ENCODE measurements around the gene P2RY6. TPM values are rescaled to one million over a fixed set of nuclear protein-coding genes. Genes with fewer than 3 reads are reported as not detected.

The P2RY6 gene
- total RNA-seq, 2 donors from 2014 or later, result not detected

DNA sequence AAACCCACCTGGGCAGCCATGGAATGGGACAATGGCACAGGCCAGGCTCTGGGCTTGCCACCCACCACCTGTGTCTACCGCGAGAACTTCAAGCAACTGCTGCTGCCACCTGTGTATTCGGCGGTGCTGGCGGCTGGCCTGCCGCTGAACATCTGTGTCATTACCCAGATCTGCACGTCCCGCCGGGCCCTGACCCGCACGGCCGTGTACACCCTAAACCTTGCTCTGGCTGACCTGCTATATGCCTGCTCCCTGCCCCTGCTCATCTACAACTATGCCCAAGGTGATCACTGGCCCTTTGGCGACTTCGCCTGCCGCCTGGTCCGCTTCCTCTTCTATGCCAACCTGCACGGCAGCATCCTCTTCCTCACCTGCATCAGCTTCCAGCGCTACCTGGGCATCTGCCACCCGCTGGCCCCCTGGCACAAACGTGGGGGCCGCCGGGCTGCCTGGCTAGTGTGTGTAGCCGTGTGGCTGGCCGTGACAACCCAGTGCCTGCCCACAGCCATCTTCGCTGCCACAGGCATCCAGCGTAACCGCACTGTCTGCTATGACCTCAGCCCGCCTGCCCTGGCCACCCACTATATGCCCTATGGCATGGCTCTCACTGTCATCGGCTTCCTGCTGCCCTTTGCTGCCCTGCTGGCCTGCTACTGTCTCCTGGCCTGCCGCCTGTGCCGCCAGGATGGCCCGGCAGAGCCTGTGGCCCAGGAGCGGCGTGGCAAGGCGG, 24.5 kb downstream of the P2RY6 start:
- Mint-ChIP-seq H3K36me3 (no peaks in the 10 kb centered on the region), H3K27ac (no peak overlapping the region), H3K9me3 (no peaks in the 10 kb centered on the region)
- no peak for ATAC-seq
- no peak for DNase-seq (ENCODE audit: low spot score in 2 of 2)

DNA sequence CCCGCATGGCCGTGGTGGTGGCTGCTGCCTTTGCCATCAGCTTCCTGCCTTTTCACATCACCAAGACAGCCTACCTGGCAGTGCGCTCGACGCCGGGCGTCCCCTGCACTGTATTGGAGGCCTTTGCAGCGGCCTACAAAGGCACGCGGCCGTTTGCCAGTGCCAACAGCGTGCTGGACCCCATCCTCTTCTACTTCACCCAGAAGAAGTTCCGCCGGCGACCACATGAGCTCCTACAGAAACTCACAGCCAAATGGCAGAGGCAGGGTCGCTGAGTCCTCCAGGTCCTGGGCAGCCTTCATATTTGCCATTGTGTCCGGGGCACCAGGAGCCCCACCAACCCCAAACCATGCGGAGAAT, 25.1 kb downstream of the P2RY6 start:
- H3K27ac Mint-ChIP-seq, result no peak overlapping the region
- no peaks in the 10 kb centered on the region for H3K36me3 Mint-ChIP-seq
- no peaks in the 10 kb centered on the region for H3K9me3 Mint-ChIP-seq
- ATAC-seq (no peak), DNase-seq (ENCODE audit: low spot score in 2 of 2) (no peak)

DNA sequence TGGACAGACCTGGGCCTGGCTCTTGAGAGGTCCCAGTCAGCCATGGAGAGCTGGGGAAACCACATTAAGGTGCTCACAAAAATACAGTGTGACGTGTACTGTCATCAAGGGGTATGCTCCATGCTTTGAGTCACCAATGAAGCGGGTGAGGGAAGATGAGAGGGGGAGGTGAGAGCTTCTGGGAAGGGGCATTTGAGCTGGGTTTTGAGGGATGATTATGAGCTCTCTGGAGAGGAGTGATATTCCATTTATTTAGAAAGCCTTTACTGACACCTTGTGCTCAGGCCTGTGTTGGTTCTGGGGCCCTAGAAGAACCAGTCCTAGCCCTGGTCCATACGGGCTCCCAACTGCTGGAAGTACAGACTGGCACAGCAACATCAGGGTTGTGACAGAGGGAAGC, 25.6 kb downstream of the P2RY6 start:
- H3K36me3 Mint-ChIP-seq, result no peaks in the 10 kb centered on the region
- DNase-seq (ENCODE audit: low spot score in 2 of 2), result no peak
- H3K27ac Mint-ChIP-seq, result no peak overlapping the region
- no peaks in the 10 kb centered on the region for H3K9me3 Mint-ChIP-seq
- ATAC-seq, result no peak

DNA sequence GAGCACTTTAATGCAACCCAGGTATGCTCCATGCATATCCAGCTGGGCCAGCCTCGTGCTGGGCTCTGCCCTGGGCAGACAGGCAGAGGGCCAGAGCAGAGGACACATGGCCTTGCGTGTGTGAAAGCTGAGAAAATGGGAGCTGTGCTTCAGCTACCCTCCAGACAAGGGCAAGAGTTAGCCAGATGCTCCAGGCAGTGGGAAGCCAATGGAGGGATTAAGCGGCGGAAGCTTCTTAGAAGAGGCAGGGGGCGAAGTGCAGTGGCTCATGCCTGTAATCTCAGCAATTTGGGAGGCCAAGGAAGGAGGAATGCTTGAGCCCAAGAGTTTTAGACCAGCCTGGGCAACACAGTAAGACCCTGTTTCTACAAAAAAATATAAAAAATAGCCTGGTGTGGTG, 26.1 kb downstream of the P2RY6 start:
- no peak overlapping the region for H3K27ac Mint-ChIP-seq
- no peak for ATAC-seq
- H3K9me3 Mint-ChIP-seq, result no peaks in the 10 kb centered on the region
- H3K36me3 Mint-ChIP-seq, result no peaks in the 10 kb centered on the region
- DNase-seq (ENCODE audit: low spot score in 2 of 2), result no peak

DNA sequence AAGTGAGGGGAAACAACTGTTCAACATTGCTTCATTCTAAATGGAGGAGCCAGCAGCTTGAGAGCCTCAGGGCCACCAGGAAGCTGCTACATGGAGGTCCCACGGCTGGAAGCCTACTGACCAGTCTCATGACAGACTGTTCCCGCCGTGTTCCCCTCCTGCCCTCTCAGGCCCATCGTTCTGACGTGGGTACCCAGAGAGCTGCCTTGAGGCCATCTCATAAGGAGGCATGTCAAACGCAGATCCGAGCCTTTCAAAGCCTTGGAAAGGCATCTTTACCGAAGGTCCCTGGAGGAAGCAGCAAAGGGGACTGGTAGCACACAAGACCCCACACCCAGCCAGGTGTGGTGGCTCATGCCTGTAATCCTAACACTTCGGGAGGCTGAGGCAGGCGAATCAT, 27.6 kb downstream of the P2RY6 start:
- ATAC-seq (no peak), DNase-seq (ENCODE audit: low spot score in 2 of 2) (no peak)
- no peaks in the 10 kb centered on the region for H3K36me3 Mint-ChIP-seq
- no peaks in the 10 kb centered on the region for H3K9me3 Mint-ChIP-seq
- no peak overlapping the region for H3K27ac Mint-ChIP-seq

DNA sequence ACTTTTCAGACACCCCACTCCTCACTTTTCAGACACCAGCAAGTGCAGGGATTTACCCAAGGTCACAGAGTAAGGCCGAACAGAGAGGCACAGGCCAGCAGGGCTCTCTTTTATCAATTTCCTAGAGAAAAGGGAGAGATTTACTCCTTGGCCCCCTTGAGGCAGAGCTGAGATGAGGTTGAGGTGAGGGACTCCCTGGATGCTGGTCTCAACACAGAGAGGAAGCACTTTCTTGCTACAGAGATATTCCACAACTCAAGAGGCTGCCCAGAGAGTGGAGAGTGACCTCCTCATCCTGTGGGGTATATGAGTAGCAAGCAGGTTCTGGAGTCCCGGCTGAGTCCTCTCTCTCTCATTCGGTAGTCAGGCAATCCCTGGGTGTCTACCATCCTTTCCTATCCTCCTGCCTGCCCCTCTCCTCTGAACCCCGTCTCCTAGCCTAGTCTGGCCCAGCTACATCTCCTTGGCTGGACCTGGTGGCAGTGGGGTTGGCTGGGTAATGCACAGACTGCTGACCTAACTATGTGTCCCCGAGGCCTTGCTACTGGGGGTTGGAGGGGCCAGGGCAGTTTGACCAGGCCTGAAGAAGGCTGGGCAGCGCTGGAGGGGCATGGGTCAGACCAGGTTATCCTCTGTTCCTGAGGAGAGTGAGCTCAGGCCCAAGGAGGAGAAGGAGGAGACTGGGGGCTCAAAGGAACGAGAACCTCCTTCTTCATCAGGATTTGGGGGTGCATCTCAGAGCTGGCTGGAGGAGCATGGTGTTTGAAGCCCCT, 34.1 kb downstream of the P2RY6 start:
- Mint-ChIP-seq H3K36me3 (no peaks in the 10 kb centered on the region), H3K27ac (no peak overlapping the region), H3K9me3 (no peaks in the 10 kb centered on the region)
- DNase-seq (ENCODE audit: low spot score in 2 of 2) (no peak), ATAC-seq (no peak)

DNA sequence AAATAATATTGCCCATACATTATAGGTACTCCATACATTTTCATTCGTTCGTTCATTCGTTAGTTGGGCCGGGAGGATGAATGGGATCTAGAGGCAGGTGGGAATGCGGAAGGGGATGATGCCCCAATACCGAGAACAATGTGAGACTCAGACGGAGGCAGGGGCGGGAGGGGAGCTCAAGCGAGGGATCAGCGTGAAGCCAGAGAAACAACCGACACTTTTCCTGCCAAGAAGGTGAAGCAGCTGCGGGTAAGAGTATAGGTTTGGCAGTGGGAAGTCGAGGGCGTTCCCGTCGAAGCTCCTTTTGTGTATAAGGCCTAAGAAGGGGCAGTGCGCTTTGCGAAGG, 34.8 kb downstream of the P2RY6 start:
- no peaks in the 10 kb centered on the region for H3K36me3 Mint-ChIP-seq
- DNase-seq (ENCODE audit: low spot score in 2 of 2), result no peak
- H3K27ac Mint-ChIP-seq, result no peak overlapping the region
- no peaks in the 10 kb centered on the region for H3K9me3 Mint-ChIP-seq
- peak in 1 of 2 donors; percentile 8 for ATAC-seq

DNA sequence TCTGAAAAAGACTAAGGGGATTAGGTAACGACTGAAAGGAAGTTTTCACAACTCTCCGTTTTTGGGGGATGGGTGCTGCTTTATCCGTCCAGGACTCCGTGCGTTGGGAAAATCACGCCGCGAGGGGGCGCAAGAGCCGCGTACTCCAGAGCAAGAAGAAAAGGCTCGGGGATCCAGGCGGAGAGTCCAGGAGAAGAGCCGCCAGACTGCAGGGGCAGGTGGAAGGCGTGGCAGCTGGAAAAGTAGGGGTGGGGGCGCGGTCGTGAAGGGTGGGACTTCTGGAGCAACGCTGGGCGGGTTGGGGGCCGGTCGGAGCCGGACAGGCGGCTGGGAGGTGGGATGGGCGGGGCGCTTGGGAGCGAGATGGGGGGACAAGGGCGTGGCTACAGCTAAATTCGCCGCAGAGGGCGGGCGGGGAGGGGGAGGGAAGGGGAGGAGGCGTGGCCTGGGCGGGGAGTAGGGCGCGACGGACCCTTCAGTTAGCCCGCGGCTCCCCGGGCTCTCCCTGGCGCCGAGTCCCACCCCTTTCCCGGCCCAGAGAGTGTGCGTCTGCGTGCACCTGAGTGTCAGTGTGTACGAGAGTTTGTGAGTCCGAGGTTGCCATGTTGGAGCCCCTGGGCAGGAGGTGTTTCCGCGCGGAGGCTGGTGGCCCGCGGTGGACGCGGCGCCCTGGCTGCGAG, 35.3 kb downstream of the P2RY6 start:
- Mint-ChIP-seq H3K36me3 (no peaks in the 10 kb centered on the region), H3K9me3 (no peaks in the 10 kb centered on the region), H3K27ac (no peak overlapping the region)
- peak; percentile 77 to 96 for DNase-seq (ENCODE audit: low spot score in 2 of 2)
- peak; percentile 81 to 84 for ATAC-seq

DNA sequence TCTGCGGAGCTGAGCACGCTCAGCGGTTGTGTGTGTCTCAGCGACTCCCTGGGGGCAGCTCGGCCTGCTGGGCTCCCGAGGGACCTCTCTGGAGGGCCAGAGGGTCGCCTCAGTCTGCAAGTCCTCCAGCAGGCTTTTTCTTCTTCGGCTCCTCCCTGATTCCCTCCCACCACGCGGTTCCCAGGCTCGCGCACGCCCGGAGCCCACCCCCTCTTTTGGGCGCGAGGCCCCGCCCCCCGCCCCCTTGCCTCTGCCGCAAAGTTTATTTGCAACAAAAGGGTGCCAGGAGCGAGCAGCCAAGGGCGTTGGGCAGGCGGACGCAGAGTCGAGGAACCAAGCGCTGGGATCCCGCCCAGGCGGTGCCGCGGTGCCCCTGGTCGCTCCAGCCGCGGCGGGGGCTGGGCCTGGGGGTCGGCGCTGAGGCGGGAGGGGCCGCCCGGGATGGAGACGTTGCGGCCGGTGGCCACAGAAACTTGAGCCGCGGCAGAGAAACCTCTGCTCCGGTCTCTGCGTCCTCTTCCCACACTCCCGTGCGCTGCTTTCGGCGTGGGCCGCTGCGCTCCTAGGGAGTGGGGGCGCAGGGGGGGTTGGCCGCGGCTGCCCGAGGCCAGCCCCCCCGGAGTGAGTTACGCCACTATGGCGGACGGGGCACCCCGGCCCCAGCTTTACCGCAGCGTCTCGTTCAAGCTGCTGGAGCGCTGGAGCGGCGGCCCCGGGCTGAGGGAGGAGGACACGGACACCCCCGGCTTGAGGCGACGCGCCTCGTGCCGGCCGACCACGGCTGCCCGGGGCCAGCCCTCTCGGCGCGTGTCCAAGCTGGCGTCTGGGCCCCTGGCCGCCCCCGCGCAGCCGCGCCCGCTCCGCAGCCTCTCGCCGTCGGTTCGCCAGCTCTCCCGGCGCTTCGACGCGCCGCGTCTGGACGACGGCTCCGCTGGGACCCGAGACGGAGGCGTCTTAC, 36.1 kb downstream of the P2RY6 start, which contains the start of gene ARHGEF17:
Gene ARHGEF17 (plus strand): TSS at position 274 of the 958 bp plus-strand sequence. CDS start 363 bp downstream, at position 637.
- DNase-seq (ENCODE audit: low spot score in 2 of 2) (no peak), ATAC-seq (peak; percentile 18 to 51)
- no peaks in the 10 kb centered on the region for H3K9me3 Mint-ChIP-seq
- H3K27ac Mint-ChIP-seq, result no peak within 1 kb of the TSS
- no peaks in the 10 kb centered on the region for H3K36me3 Mint-ChIP-seq

DNA sequence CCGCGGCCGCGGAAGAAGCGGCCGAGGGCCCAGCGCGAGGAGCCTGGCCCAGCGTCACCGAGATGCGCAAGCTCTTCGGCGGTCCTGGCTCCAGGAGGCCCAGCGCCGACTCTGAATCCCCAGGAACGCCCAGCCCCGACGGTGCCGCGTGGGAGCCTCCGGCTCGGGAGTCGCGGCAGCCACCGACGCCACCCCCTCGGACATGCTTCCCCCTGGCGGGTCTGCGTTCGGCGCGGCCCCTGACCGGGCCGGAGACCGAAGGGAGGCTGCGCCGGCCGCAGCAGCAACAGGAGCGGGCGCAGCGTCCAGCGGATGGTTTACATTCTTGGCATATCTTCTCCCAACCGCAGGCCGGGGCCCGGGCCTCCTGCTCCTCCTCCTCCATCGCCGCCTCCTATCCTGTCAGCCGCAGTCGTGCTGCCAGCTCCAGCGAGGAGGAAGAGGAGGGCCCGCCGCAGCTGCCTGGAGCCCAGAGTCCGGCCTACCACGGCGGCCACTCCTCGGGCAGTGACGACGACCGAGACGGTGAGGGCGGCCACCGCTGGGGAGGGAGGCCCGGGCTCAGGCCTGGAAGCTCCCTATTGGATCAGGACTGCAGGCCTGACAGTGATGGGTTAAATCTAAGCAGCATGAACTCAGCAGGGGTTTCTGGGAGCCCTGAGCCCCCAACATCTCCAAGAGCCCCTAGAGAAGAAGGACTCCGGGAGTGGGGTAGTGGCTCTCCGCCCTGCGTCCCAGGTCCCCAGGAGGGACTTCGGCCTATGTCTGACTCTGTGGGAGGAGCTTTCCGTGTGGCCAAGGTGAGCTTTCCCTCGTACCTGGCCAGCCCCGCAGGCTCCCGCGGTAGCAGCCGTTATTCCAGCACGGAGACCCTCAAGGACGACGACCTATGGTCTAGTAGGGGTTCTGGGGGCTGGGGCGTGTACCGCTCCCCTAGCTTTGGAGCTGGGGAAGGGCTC, 37.1 kb downstream of the P2RY6 start:
- ATAC-seq (no peak), DNase-seq (ENCODE audit: low spot score in 2 of 2) (no peak)
- Mint-ChIP-seq H3K9me3 (no peaks in the 10 kb centered on the region), H3K27ac (no peak overlapping the region), H3K36me3 (no peaks in the 10 kb centered on the region)

DNA sequence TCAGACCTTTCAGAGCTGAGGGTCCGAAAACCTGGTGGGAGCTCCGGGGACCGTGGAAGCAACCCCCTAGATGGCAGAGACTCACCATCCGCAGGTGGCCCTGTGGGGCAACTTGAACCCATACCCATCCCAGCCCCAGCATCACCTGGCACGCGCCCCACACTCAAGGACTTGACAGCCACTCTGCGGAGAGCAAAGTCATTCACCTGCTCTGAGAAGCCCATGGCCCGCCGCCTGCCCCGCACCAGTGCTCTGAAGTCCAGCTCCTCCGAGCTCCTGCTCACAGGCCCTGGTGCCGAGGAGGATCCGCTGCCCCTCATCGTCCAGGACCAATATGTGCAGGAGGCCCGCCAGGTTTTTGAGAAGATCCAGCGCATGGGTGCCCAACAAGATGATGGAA, 37.9 kb downstream of the P2RY6 start:
- no peak for ATAC-seq
- H3K36me3 Mint-ChIP-seq, result no peaks in the 10 kb centered on the region
- H3K27ac Mint-ChIP-seq, result no peak overlapping the region
- H3K9me3 Mint-ChIP-seq, result no peaks in the 10 kb centered on the region
- DNase-seq (ENCODE audit: low spot score in 2 of 2), result no peak

DNA sequence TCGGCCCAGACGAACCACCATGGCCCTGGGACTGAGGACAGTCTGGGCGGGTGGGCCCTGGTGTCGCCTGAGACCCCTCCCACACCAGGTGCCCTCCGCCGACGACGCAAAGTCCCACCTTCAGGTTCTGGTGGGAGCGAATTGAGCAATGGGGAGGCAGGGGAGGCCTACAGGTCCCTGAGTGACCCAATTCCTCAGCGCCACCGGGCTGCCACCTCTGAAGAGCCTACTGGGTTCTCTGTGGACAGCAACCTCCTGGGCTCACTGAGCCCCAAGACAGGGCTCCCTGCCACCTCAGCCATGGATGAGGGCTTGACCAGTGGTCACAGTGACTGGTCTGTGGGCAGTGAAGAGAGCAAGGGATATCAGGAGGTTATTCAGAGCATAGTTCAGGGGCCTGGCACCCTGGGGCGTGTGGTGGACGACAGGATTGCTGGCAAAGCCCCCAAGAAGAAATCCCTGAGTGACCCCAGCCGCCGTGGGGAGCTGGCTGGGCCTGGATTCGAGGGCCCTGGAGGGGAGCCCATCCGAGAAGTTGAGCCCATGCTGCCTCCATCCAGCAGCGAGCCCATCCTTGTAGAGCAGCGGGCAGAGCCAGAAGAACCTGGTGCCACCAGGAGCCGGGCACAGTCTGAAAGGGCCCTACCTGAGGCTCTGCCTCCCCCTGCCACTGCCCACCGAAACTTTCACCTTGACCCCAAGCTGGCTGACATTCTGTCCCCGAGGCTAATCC, 38.7 kb downstream of the P2RY6 start:
- no peak for ATAC-seq
- H3K36me3 Mint-ChIP-seq, result no peaks in the 10 kb centered on the region

DNA sequence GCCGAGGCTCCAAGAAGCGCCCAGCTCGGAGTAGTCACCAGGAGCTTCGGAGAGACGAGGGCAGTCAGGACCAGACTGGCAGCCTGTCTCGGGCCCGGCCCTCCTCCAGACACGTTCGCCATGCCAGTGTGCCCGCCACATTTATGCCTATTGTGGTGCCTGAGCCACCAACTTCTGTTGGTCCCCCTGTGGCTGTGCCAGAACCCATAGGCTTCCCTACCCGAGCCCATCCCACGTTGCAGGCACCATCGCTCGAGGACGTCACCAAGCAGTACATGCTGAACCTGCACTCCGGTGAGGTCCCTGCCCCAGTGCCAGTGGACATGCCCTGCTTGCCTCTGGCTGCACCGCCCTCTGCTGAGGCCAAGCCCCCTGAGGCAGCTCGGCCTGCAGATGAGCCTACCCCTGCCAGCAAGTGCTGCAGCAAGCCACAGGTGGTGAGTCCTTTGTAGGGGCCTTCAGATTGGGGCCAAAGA, 39.3 kb downstream of the P2RY6 start:
- ATAC-seq (no peak), DNase-seq (ENCODE audit: low spot score in 2 of 2) (no peak)
- H3K36me3 Mint-ChIP-seq, result no peaks in the 10 kb centered on the region

More for the DNA sequence above, 38.7 kb downstream of the P2RY6 start:
- no peak for DNase-seq (ENCODE audit: low spot score in 2 of 2)
- Mint-ChIP-seq H3K9me3 (no peaks in the 10 kb centered on the region), H3K27ac (no peak overlapping the region)

DNA sequence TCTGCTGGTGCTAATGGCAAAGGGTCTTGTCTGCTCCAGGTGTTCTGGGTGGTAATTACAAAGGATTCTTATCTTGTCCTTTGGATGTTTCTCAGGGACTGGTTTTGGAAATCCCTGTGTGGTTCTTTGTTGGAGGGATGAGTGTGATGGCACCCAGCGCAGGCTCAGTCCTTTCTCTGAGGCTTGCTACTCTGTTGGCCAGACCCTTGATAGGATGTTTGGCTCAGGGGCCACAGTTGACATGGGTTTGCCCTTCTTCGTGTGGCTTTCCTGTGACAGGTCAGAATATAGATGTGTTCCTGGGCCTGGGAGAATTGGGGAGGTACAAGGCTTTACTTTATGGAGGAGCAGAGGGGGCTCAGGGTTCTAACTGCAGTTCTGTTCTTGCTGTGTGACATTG, 39.9 kb downstream of the P2RY6 start:
- Mint-ChIP-seq H3K9me3 (no peaks in the 10 kb centered on the region), H3K36me3 (no peaks in the 10 kb centered on the region), H3K27ac (no peak overlapping the region)
- DNase-seq (ENCODE audit: low spot score in 2 of 2) (no peak), ATAC-seq (no peak)

More for the DNA sequence above, 39.3 kb downstream of the P2RY6 start:
- H3K9me3 Mint-ChIP-seq, result no peaks in the 10 kb centered on the region
- H3K27ac Mint-ChIP-seq, result no peak overlapping the region

DNA sequence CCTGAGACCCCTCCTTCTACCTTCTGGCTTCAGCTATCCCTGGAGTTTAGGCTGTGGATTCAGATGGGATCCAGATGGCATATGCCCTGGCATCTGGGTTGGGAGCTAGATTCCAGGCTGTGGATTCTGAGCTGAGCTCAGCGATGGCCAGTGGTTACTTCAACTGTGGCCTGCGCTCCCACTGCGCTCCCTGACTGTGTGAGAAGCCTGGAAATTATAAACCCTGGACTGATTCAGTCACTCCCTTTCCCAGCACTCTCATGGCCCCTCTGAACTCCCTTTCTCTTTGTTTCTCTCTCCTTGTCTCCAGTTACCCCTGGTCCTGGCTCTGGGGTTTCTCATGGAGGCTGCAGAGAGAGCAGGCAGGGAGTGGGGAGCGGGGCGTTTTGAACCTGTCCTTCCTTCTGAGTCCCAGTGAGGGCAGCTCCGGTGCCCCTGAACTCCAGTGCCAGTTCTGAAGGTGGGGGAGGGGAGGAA, 40.8 kb downstream of the P2RY6 start:
- no peak overlapping the region for H3K27ac Mint-ChIP-seq
- H3K9me3 Mint-ChIP-seq, result no peaks in the 10 kb centered on the region
- ATAC-seq, result no peak

More for the DNA sequence above, 40.8 kb downstream of the P2RY6 start:
- DNase-seq (ENCODE audit: low spot score in 2 of 2), result no peak
- H3K36me3 Mint-ChIP-seq, result no peaks in the 10 kb centered on the region

Measured in activated naive CD4-positive, alpha-beta T cell treated with anti-CD3 and anti-CD28 coated beads, Interleukin-2, amount 50 U/mL, for 72 hours (primary cell).